Measurements from ENCODE around the gene LZTR1.

The LZTR1 gene

GRCh38 chr22:20957683-20958431, 24.2 kb upstream of the LZTR1 start:
- H3K9me3 ChIP-seq (ENCODE audit: control insufficient read depth, low read length): no peaks in the 10 kb centered on the region
- no peak overlapping the region for H3K27ac ChIP-seq (ENCODE audit: insufficient read depth, low read length, poor library complexity, severe bottlenecking)
- peaks cover 15% of the 10 kb centered on the region for H3K4me1 ChIP-seq (ENCODE audit: control insufficient read depth, insufficient read depth, low read length, poor library complexity, severe bottlenecking)
- H3K4me3 ChIP-seq (ENCODE audit: insufficient read depth, low read depth, low read length, poor library complexity, severe bottlenecking): peak overlapping the region; percentile 43
- H3K27me3 ChIP-seq (replicated peaks; ENCODE audit: control insufficient read depth, insufficient read depth, low read length, poor library complexity, severe bottlenecking): peaks cover 10% of the 10 kb centered on the region
- DNase-seq: no peak
- H3K36me3 ChIP-seq (ENCODE audit: control insufficient read depth, insufficient read depth, low read length): peaks cover under 1% of the 10 kb centered on the region

DNA sequence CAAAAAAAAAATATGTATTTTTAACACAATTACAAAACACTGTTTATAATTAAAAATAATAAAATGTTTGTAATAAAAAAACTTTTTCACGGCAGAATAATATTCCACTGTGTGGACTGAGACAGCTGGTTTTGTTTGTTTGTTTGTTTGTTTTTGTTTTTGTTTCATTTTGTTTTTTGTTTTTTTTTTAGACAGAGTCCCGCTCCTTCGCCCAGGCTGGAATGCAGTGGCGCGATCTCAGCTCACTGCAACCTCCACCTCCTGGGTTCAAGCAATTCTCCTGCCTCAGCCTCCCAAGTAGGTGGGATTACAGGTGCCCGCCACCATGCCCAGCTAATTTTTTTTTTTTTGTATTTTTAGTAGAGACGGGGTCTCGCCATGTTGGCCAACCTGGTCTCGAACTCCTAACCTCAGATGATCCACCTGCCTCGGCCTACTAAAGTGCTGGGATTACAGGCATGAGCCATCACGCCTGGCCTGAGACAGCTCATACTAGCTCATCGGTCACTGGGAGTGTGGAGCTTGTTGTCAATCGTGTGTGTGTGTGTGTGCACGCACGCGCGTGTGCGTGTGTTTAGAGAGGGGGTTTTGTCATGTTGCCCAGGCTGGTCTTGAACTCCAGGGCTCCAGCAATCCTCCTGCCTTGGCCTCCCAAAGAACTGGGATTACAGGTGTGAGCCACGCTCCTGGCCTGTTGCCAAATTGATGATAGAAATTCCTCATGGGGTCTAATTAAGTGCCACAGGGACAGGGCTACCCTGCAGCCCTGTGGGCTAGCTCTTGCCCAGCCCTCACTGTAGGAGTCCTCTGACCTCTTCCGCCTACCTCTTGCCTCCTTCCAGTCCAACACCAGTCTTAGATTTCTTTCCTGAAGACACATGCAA, 22.3 kb upstream of the LZTR1 start:
- no peak for DNase-seq
- no peak overlapping the region for H3K27ac ChIP-seq (ENCODE audit: insufficient read depth, low read length, poor library complexity, severe bottlenecking)
- H3K27me3 ChIP-seq (replicated peaks; ENCODE audit: control insufficient read depth, insufficient read depth, low read length, poor library complexity, severe bottlenecking): peaks cover 10% of the 10 kb centered on the region
- peaks cover 22% of the 10 kb centered on the region for H3K4me1 ChIP-seq (ENCODE audit: control insufficient read depth, insufficient read depth, low read length, poor library complexity, severe bottlenecking)
- H3K36me3 ChIP-seq (ENCODE audit: control insufficient read depth, insufficient read depth, low read length): no peaks in the 10 kb centered on the region
- no peak overlapping the region for H3K4me3 ChIP-seq (ENCODE audit: insufficient read depth, low read depth, low read length, poor library complexity, severe bottlenecking)
- H3K9me3 ChIP-seq (ENCODE audit: control insufficient read depth, low read length): no peaks in the 10 kb centered on the region

DNA sequence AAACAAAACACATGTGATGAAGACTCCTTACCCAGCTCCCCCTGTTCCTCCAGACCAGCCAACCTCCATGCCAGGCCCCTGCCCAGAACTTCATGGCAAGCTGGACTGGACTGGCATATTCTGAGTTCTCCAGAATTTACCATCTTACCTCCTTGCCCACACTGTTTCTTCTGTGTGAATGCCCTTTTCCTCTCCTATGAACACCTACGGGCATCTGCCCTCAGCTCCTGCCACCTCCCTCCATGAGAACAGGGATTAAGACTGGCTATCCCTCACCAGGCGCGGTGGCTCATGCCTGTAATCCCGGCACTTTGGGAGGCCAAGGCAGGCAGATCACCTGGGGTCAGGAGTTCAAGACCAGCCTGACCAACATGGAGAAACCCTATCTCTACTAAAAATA, 21.5 kb upstream of the LZTR1 start:
- Histone ChIP-seq H3K27me3 (replicated peaks; ENCODE audit: control insufficient read depth, insufficient read depth, low read length, poor library complexity, severe bottlenecking) (peaks cover 10% of the 10 kb centered on the region), H3K36me3 (ENCODE audit: control insufficient read depth, insufficient read depth, low read length) (no peaks in the 10 kb centered on the region), H3K4me3 (ENCODE audit: insufficient read depth, low read depth, low read length, poor library complexity, severe bottlenecking) (no peak overlapping the region), H3K9me3 (ENCODE audit: control insufficient read depth, low read length) (no peaks in the 10 kb centered on the region), H3K27ac (ENCODE audit: insufficient read depth, low read length, poor library complexity, severe bottlenecking) (no peak overlapping the region), H3K4me1 (ENCODE audit: control insufficient read depth, insufficient read depth, low read length, poor library complexity, severe bottlenecking) (peaks cover 27% of the 10 kb centered on the region)
- no peak for DNase-seq

DNA sequence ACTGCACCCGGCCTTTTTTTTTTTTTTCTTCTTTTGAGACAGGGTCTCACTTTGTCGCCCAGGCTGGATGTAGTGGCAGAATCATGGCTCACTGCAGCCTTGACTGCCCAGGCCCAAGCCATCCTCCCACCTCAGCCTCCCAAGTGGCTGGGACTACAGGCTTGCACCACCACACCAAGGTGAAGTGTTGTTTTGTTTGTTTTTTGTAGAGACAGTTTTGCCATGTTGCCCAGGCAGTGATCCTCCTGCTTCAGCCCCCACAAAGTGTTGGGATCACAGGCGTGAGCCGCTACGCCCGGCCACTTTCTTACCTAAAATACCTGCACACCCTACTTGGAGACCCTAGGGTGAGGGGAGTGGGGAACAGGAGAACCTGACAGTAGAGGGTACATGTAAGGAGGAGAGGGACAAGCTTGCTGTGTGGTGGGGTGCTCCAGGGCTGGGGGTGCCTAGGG, 19.6 kb upstream of the LZTR1 start:
- Histone ChIP-seq H3K27me3 (replicated peaks; ENCODE audit: control insufficient read depth, insufficient read depth, low read length, poor library complexity, severe bottlenecking) (peaks cover 1% of the 10 kb centered on the region), H3K9me3 (ENCODE audit: control insufficient read depth, low read length) (no peaks in the 10 kb centered on the region), H3K36me3 (ENCODE audit: control insufficient read depth, insufficient read depth, low read length) (no peaks in the 10 kb centered on the region), H3K4me1 (ENCODE audit: control insufficient read depth, insufficient read depth, low read length, poor library complexity, severe bottlenecking) (peaks cover 18% of the 10 kb centered on the region), H3K4me3 (ENCODE audit: insufficient read depth, low read depth, low read length, poor library complexity, severe bottlenecking) (no peak overlapping the region), H3K27ac (ENCODE audit: insufficient read depth, low read length, poor library complexity, severe bottlenecking) (no peak overlapping the region)
- no peak for DNase-seq

GRCh38 chr22:20963201-20964052, 18.7 kb upstream of the LZTR1 start:
- Histone ChIP-seq H3K4me3 (ENCODE audit: insufficient read depth, low read depth, low read length, poor library complexity, severe bottlenecking) (no peak overlapping the region), H3K36me3 (ENCODE audit: control insufficient read depth, insufficient read depth, low read length) (no peaks in the 10 kb centered on the region), H3K9me3 (ENCODE audit: control insufficient read depth, low read length) (no peaks in the 10 kb centered on the region), H3K4me1 (ENCODE audit: control insufficient read depth, insufficient read depth, low read length, poor library complexity, severe bottlenecking) (peaks cover 13% of the 10 kb centered on the region), H3K27ac (ENCODE audit: insufficient read depth, low read length, poor library complexity, severe bottlenecking) (no peak overlapping the region), H3K27me3 (replicated peaks; ENCODE audit: control insufficient read depth, insufficient read depth, low read length, poor library complexity, severe bottlenecking) (no peaks in the 10 kb centered on the region)
- no peak for DNase-seq

DNA sequence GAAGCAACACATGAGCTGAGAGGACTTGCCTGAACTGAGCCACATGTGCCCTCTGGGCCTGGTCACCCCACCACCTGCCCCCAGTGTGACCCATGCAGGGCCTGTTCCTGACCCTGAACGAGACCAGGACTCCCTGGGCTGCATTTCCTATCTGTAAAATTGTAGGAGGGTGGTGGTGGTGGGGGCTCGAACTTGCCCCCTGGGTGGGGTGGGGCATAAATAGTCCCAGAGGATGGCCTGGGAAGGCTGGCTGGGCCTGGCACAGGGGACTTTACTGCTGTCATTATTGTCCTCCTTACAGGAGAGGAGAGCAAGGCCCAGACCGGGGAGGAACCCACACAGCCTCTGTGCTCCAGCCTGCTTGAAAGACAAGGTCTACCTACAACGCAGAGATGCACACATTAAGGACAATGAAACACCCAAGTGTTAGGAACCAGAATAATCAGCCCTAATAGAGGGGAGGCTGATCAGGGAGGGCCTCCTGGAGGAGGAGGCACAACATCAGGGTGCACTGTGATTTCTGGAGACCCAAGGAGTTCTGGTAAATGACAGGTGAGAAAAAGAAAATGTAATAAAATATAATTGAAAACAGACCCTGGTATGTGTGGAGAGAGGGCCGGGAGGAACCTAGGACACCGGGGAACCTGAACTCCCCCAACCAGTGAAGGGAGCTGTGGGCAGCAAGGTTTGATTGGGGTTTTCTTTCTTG, 17.9 kb upstream of the LZTR1 start:
- H3K9me3 ChIP-seq (ENCODE audit: control insufficient read depth, low read length): no peaks in the 10 kb centered on the region
- H3K27me3 ChIP-seq (replicated peaks; ENCODE audit: control insufficient read depth, insufficient read depth, low read length, poor library complexity, severe bottlenecking): no peaks in the 10 kb centered on the region
- no peak overlapping the region for H3K4me3 ChIP-seq (ENCODE audit: insufficient read depth, low read depth, low read length, poor library complexity, severe bottlenecking)
- no peaks in the 10 kb centered on the region for H3K36me3 ChIP-seq (ENCODE audit: control insufficient read depth, insufficient read depth, low read length)
- no peak for DNase-seq
- H3K27ac ChIP-seq (ENCODE audit: insufficient read depth, low read length, poor library complexity, severe bottlenecking): no peak overlapping the region
- peaks cover 13% of the 10 kb centered on the region for H3K4me1 ChIP-seq (ENCODE audit: control insufficient read depth, insufficient read depth, low read length, poor library complexity, severe bottlenecking)

DNA sequence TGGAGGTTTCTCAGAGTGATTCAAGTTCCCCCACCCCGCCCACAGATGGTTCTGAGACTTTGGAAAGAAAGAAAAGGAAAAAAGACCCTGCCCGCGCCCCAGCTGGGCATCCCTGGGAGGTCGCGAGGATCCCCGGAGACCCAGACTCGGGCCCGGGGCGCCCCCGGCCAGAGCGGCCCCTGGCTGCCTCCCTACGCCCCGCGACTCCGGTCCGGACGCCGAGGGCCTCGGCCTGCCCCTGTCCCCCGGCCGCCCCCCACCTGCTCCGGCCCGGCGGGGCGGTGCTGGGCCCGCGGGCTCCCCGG, 17.3 kb upstream of the LZTR1 start:
- no peaks in the 10 kb centered on the region for H3K9me3 ChIP-seq (ENCODE audit: control insufficient read depth, low read length)
- peaks cover 13% of the 10 kb centered on the region for H3K4me1 ChIP-seq (ENCODE audit: control insufficient read depth, insufficient read depth, low read length, poor library complexity, severe bottlenecking)
- no peak overlapping the region for H3K4me3 ChIP-seq (ENCODE audit: insufficient read depth, low read depth, low read length, poor library complexity, severe bottlenecking)
- DNase-seq: no peak
- no peaks in the 10 kb centered on the region for H3K36me3 ChIP-seq (ENCODE audit: control insufficient read depth, insufficient read depth, low read length)
- no peaks in the 10 kb centered on the region for H3K27me3 ChIP-seq (replicated peaks; ENCODE audit: control insufficient read depth, insufficient read depth, low read length, poor library complexity, severe bottlenecking)
- H3K27ac ChIP-seq (ENCODE audit: insufficient read depth, low read length, poor library complexity, severe bottlenecking): no peak overlapping the region

GRCh38 chr22:20965104-20965887, 16.8 kb upstream of the LZTR1 start:
- peak overlapping the region; percentile 35 for H3K4me3 ChIP-seq (ENCODE audit: insufficient read depth, low read depth, low read length, poor library complexity, severe bottlenecking)
- H3K9me3 ChIP-seq (ENCODE audit: control insufficient read depth, low read length): no peaks in the 10 kb centered on the region
- H3K27ac ChIP-seq (ENCODE audit: insufficient read depth, low read length, poor library complexity, severe bottlenecking): no peak overlapping the region
- H3K4me1 ChIP-seq (ENCODE audit: control insufficient read depth, insufficient read depth, low read length, poor library complexity, severe bottlenecking): peaks cover 13% of the 10 kb centered on the region
- H3K36me3 ChIP-seq (ENCODE audit: control insufficient read depth, insufficient read depth, low read length): no peaks in the 10 kb centered on the region
- no peaks in the 10 kb centered on the region for H3K27me3 ChIP-seq (replicated peaks; ENCODE audit: control insufficient read depth, insufficient read depth, low read length, poor library complexity, severe bottlenecking)
- no peak for DNase-seq
